Measurements from ENCODE around the gene UNC5C.

UNC5C gene

DNA sequence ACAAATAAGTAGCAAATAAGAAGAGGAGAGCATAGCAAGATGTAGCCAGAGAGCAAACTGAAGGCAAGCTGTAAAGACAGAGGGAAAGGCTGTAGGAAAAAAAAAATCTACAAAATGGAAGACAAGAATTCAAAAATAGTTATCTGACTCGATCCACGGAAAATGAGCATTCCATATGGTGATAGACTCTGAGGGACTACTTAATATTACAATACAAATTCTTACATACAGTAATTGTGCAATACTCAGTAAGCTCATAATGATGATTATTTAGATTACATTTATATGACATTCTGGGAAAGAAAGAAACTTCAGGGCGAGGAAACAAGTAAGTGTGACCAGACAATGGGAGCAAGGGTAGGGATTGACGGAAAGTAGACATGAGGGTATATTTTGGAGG is 102.6 kb downstream of the UNC5C start:
- DNase-seq, result no peak

DNA sequence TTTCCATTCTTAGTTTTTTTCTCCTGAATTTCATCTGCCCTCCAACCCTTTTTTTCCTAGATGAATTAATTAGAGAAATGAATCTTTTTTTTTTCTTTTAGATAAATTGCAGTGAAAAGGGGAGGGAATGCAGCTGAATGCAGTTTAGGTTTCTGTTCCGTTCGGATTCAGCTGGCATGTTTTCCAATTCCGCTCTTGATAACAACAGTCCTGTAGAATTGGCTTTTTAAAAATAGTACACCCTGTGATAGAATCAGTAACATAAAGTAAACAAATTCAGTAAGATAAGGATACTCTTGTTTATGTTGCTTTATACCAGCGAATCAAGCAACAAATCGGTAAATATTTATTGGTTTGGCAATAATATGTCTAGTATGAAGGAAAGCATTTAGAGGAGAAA is 103.5 kb downstream of the UNC5C start:
- DNase-seq, result no peak

DNA sequence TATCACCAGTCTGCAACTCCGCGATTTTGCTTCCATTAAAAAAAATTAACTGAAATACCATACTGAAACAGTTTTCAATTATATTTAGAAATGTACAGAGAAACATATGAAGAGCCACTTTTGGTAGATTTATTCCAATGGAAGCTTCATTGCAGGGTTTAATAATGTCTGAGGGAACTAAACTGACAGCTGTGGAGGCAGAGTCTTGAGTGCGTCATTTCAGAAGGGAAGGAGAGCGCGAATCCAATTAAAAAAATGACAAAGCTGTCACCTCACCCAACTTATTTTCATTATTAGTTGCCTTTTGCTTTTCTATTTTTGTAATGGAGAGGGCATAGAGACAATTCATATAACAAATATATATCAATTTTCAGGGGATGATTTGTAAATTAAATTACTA is 104.0 kb downstream of the UNC5C start:
- no peak for DNase-seq

DNA sequence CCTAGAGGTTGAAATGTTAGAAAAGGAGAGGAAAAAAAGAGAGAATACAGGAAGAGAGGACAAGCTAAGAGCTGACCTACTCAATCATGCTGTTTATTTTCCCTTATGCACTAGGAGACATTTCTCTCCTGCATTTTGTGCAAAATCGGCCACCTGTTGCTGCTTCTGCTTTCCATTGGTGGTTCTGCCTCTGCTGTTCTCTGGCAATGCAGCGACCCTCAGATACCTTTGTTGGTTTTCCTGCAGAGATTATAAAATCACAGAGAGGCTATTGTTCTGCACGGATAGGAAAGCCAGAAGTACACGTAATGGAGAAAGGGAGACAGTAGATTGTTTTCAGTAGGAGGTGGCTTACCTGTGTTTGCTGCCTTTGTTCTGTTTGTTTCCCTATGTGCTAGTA is 108.9 kb downstream of the UNC5C start:
- DNase-seq, result peak; percentile 18

DNA sequence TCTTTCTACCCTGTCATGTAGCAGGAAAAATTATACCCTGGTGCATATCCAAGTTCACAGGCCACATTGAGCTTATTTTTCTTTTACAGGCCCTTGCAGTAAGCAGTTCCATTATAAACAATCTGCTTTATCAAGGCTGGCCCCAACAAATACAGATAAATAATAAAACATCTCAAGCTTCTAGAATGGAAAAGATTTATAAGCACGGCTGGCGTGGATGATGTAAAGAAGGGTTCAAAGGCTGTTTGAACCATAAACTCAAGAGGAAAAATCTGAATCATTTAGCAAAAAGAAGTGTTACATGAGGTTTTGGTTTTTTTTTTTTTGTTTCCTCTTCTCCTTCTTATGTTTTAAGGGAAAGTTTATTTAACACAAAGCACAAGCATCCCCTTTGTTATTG is 109.7 kb downstream of the UNC5C start:
- DNase-seq, result no peak

DNA sequence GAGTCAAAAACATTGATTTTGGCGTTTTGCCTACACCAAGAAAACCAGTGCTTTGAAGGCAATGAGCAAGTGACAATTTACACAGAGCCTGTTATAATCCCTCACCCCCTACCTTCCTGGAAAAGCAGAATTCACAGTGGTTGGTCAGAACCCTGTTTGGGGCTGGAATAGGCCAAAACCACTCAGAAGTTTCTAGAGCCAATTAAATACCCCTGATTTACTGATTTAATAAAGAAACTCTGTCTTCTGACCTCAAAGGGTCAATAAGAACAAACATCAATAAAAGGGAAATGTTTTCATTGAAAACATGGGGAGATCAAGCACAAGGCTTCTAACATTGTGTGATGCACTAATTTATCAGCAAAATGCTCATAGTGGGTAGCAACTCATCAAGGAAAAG is 116.3 kb downstream of the UNC5C start:
- DNase-seq, result no peak

DNA sequence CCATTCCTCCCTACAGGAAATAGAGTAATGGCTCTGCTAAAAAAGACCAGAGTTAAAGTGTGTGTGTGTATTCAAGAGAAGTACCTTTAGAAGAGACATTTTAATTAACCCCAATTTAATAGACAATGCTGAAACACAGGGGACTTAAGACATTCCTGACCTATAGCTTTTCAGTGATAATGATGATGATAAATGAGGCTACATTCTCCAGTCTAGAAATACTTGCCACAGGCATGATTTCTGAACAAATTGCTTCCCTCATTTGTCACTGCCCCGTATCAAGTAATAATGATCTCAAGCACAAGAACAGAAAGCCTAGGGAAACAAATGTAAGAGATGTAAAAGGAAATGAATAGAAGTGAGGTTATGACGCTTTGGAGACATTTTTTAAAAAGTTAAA is 117.1 kb downstream of the UNC5C start:
- DNase-seq, result peak; percentile 85

DNA sequence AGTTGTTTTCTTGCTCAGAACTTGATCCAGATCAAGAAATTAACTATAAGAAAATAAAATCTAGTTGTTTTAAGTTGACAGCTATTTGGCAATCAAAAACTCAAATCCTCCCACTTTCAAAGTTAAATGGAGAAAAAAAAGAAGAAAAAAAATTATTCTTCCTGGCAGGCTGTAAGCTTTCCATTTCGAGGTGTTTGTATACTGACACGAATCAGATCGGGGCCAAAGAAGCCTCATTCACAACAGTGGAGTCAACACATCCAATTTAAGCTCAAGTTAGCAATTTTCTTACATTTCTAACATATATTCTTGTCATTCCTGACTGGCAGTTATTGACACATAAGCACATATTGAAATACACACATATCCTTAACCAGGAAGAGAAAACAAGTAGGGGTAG is 119.4 kb downstream of the UNC5C start:
- no peak for DNase-seq

DNA sequence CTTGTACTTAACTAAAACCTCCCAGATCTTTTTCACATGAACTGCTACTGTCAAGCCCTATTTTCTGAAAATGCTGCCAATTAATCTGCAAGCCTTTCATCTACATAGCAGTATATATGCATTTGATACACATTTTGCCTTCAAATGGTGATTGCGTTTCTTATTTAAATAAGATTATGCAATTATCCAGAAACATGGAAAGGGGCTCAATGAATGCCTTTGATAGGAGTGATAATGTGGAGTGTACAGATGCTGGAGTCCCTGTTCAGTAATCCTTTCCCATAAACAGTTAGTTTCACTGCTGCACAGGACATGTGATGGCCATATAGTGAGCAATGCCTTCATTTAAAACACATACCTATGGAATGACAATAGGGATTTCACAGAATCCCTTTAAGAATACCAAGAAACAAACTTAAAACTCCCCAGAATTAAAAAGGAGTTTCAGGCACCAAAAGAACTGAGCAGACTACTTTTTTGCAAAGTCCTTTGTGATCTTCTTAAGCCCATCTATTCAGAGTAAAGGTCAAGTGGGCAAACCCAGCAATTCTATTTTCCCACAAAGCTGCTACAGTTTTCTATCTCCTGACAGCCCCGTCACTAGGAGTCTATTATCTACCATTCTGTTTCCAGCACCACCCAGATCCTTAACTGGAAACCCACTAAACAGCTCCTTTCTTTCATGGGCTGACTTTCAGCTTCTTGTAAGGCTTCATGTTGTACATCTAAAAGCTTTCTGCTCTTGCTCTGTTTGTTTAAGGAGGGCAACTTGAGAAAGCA is 120.3 kb downstream of the UNC5C start:
- DNase-seq, result no peak

DNA sequence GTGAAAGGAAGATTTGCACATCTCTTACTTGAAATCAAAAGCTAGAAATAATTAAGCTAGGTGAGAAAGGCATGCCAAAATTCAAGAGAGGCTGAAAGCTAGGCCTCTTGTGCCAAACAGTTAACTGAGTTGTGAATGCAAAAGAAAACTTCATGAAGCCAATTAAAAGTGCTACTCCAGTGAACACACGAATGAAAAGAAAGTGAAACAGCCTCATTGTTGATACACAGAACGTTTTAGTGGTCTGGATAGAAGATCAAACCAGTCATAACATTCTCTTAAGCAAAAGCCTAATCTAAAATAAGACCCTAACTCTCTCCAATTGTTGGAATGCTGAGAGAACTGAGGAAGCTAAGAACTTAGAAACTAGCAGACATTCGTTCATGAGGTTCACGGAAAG is 122.3 kb downstream of the UNC5C start:
- no peak for DNase-seq

DNA sequence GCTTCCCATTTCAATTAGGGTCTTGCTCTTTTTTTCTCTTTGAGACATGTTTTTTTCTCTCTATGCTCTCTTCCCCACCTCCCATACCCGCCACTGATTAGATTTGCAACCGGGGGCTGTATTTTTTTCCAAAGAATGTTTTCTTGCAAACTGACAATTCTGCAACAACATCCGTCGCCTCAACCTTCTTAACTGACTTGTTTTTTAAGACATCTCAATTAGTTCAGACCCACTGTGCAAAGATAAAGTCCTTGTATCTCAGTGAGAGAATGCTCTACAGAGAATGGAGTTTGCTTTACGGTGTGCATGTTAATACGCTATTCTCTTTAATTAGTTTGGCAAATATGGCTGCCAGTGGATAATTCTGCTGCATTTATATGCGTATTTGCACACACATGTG is 126.3 kb downstream of the UNC5C start:
- DNase-seq, result no peak

DNA sequence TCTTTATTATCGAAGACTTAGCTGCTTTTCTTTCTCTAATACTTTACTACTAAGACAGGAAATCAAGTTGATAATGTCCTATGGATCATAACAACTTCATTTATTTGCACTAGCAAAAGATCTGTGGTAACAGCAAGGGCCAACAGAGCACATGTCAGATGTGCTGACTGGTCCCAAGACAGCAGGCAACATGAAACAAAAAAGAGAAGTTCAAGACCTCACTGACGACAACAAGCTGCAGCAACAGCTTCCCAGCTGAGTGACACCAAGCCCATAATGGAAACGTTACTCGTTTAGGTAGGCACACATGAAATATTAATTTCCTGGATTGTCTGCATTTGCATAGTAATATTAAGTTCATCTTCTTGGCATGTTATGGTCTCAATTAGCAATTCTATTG is 126.9 kb downstream of the UNC5C start:
- DNase-seq, result no peak

DNA sequence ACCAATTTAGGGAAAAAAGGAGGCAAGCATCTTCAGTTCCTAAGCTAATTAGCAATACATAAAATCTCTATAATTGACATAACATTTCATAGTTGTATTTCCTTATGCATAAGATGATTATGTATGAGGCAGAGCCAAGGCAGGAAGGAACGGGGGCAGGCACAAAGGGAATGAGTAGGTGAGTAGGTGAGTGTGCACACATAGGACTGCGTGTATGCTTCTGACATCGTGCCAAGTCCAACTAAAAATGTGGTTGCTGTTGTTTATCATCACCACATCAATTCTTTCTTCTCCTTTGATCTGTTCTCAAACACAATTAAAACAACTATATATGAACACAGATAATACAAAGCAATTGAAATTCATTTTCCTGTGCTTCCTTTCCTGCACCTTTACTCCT is 131.2 kb downstream of the UNC5C start:
- peak; percentile 13 for DNase-seq

DNA sequence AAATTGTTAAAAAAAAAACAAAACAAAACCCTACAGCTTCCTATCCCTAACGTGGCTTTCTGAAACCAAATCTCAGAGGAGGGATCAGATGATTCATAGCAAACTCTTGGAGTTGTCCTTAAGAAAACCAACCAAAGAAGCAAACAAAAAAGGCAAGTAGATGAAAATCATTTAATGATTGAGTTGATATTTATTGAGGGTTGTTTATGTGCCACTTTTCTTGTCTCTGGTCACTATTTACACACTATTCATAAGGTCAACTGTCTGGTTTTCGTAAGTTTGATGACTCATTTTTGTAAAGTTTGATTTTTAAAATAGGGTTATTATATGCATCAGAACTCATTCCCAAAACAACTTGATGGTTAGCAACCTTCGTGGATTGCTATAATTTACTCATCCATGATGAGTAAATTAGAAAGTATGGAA is 133.4 kb downstream of the UNC5C start:
- DNase-seq, result no peak

DNA sequence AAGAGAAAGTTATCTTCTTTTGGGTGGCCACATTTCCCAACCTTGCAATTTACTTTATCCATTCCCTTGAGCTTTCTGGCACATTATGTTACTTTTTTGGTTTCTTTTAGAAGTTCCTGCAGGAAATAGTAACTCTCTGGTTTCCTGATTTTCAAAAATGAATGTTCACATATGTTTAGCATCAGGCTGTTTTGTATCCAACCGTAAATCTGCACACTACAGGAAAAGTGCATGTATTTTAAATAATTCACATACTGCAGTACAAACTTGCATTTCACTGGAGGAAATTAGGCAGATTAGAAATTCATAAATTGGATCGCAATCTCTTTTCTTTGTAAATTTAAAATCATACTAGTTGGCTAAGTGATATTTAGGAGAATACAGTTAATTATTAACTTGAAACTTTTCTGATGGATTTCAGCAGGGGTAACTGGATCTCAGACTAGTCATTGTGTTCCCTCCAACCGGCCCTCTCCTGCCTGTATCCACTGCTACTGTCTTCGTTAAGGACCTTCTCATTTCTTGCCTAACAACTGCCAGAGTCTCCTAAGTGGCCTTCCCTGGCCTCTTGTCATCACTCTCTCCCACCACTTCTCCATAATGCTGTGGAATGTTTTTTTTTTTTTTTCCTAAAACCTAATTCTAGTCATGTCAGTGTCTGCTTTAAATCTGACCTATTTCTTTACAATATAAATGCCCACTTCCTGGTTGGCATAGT is 137.2 kb downstream of the UNC5C start:
- DNase-seq, result no peak

DNA sequence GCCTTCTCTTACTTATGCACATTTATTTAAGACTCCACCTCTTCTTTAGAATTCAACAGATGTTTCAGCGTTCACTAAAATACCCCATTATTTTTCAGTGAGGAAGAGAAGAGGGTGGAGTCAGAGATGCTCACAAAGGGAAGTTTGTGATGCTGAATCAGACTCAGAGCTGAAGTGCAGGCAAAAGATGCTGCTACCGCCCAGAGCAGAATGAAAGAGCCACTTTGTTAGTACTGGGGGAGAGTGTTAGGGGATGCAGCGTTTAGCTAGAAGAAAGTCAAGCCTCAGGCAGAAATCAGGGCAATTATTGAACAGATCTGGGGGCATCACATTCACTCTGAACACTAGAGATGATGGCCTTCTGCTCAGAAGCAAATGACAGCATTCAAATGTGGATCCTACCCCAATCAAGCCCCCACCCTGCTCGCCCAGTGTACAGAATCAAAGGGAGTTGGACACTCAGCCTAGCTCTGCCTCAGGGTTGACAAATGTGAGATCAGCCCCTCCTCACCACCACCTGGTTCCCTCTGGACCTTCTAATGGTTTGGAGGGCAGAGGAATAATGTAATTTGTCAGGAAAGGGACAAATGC is 138.3 kb downstream of the UNC5C start:
- peak; percentile 26 for DNase-seq

DNA sequence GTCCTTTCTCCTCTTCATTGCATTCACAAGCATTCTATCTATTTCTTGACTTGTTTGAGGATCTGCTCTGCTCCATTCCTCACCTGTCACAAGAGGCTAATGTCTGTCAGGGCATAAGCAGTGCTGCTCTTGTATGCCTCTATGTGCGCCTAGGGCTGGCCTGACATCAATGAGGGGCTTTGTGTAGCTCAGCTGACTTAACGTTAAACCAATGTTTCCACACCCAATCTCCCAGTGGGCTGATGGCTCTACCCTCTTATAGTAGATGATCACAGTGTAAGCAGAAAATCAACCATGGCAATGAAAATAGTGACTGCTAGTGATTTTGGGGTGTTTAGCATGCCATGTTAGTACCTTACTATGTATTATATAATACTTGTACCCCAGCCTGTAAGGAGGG is 139.0 kb downstream of the UNC5C start:
- DNase-seq, result no peak

DNA sequence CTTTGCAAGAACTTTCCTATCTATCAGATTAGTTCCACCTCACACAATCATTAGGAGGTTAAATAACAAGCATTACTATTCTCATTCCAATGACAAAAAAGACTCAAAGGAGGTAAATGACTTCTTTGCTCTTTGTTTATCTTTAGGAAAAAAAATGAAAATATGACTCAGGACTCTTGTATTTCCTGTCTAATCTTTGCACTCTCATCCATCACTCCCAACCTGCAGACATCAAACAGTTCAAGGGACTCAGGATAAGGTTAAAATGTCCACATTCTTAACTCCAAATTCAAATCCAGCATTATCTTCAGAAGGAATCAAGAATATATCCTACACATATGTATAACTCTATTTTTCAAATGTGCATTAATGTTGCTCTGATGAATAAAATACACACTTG is 139.6 kb downstream of the UNC5C start:
- no peak for DNase-seq

DNA sequence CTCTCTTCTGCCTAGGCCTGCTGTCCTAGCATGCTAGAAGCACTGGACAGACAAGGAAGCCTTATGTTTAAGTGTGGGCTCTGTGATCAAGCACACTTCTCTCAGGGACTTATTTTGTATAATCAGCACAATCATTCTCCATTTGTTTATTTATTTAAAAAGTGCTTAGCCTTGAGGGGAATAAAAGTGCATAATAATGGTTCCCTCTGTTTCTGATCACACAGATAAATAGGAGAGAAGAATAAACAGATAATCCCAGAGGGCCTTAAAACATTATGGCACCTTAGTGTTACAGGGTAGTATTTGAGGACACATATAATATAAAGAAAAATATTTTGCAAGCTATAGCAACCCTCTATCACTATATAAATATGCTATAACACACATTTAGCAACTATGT is 146.5 kb downstream of the UNC5C start:
- no peak for DNase-seq

DNA sequence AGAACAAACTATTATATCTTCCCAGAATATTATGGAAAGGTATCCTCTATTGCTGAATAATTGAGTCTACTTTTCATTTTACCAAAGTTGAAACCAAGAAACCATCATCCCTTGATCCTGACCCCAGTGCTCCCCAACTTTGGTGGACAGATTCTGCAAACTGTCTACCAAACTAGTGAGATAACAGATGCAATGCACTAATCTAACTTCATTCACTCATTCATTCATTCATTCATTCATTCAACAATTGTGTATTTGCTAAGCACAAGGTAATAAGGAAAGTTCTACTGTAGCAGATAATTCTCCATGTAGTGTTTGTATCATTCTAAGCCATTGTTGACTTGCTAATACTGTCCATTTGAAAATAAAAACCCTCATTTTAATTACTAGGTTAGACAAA is 150.6 kb downstream of the UNC5C start:
- DNase-seq, result no peak

DNA sequence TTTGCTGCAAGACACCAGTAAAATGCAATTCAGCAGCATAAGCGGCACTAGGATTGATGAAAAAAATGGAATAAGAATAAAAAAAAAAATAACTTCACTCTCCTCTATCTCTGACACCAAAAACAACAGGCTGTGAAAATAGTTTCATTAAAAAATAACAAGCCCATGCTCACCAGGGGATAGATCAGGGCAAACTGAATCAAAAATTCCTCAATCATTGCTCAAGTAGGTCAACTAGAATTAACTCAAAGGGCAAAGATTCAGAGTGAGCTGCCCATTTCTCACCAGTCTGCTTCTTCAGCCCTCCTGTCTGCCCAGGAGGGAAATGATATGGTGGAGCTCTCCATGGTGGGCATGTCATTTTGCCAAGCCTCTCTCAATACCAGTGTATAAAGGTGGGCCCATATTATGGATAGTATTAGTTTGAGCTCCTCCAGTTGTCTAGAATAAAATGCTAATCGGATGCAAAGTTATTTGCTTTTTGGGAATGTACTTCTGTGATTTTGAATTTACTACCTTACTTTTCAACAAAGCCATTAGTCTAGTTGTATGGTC is 153.9 kb downstream of the UNC5C start:
- no peak for DNase-seq

DNA sequence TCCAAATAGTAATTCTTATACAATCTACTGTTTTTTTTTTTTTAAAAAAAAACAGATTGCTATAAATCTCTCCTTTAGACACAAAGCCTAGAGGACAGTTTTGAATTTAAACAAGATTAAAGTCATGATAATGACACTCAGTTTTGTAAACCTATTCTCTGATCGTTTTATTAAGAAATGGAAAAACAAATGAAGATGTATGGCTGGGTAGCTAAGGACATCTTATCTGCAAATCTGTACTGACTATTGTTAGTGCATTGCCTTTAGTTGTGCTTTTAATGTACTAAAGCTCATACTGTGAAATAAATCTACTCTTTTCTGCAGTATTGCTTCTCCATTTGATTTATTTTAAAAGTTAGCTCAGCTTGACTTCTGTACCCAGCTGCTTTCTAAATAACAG is 155.0 kb downstream of the UNC5C start:
- no peak for DNase-seq

DNA sequence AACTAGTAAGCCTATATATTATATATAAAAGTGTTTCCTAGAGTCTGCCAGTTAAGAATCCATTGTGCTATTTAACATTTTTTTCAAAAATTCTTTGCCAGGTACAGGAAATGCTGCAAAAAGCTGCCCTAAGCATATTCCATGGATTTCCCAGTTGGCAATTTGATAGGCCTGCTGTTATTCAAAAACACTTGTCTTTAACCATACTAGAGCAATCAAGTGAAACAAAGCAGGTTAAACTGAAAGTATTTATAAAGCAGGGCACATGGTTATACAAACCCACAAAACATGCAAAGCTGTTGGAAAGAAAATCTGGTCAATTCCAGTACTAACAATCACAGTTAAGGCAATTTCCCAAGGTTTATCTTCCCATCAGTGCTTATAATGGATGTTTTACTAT is 159.9 kb downstream of the UNC5C start:
- DNase-seq, result no peak

DNA sequence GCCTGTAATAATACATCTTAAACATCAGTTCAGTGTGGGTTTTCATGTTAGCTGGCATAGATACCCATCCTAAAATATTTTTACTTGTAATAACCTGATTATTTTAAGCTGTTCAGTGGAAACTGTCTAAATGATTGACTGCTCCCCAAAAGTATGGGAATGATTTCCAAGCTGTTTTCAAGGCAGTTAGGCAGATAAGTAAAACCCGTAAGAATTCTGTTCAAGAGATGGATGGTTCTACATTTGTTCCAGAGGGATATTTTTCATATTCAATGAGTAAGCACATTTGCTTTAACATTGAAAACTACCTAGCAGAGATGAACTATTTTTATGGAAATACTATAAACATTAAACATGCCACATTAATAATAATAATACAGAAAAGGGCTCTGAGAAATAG is 161.1 kb downstream of the UNC5C start:
- no peak for DNase-seq

Measured in NCI-H69 (cell line).